IPS-18c (cell line): ENCODE data around the gene STXBP2.
"Not testable (repeated sequence)": the region's sequence is repeated elsewhere in the genome, so short reads cannot be mapped to it uniquely, and the experiment has no call there.

Experiments used
- H3K4me3 ChIP-seq: 2 replicates; pipeline ENCODE4 v1.7.0; 2013; ENCODE audit warnings: low read depth, mild to moderate bottlenecking, low read length, moderate library complexity; ENCODE audit not compliant: insufficient read depth
- H3K9me3 ChIP-seq: one replicate; pipeline ENCODE4 v1.6.1; 2013; ENCODE audit warnings: mild to moderate bottlenecking, low read length, moderate library complexity; ENCODE audit not compliant: control insufficient read depth, insufficient read depth

Gene STXBP2

GRCh38 chr19:7642295-7643030 lies 5.6 kb downstream of the STXBP2 start:
- Histone ChIP-seq H3K9me3 (no peaks in the 10 kb centered on the region), H3K4me3 (no peak overlapping the region)

DNA sequence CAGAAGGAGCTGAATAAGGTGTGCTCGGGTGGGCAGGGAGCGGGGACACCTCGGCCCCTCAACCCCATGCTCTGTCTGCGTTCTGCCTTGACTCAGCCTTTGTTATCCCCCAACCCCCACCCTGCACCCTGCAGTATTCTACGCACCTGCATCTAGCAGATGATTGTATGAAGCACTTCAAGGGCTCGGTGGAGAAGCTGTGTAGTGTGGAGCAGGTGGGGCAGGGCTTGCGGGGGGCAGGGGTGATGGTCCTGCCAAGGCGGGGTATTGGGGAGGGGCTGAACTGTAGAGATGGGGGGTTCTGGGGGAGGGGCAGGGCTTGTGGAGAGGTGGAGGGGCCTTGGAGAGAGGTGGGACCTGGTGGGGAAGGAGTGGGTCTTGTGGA lies 6.1 kb downstream of the STXBP2 start:
- H3K9me3 ChIP-seq, result no peaks in the 10 kb centered on the region
- H3K4me3 ChIP-seq, result no peak overlapping the region

- not testable (repeated sequence) for H3K4me3 ChIP-seq, H3K9me3 ChIP-seq
Observed at GRCh38 chr19:7643629-7644549, 7.0 kb downstream of the STXBP2 start.

DNA sequence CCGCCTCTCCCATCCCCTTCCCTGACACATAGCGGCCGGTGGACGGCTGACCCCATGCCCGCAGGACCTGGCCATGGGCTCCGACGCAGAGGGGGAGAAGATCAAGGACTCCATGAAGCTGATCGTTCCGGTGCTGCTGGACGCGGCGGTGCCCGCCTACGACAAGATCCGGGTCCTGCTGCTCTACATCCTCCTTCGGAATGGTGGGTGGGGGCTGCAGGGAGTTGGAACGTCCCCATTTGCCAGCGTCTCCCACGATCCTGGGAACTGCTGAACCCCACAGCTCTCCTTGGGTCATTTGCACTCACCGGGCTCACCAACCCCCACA lies 7.6 kb downstream of the STXBP2 start:
- no peaks in the 10 kb centered on the region for H3K9me3 ChIP-seq
- no peak overlapping the region for H3K4me3 ChIP-seq

DNA sequence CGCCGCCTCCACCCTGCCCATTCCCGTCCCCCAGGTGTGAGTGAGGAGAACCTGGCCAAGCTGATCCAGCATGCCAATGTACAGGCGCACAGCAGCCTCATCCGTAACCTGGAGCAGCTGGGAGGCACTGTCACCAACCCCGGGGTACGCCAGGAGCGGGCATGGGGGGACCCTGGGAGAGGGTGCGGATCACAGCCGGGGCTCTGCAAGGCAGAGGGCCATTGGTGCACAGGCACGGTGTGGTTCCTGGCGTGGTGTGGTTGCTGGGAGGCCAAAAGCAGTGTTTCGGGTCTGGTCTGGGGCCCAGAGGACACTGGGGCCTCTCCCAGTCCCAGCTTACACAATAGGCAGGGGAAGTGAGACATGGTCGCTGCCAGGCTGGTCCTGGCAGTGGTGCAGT lies 8.3 kb downstream of the STXBP2 start:
- no peaks in the 10 kb centered on the region for H3K9me3 ChIP-seq
- no peak overlapping the region for H3K4me3 ChIP-seq

DNA sequence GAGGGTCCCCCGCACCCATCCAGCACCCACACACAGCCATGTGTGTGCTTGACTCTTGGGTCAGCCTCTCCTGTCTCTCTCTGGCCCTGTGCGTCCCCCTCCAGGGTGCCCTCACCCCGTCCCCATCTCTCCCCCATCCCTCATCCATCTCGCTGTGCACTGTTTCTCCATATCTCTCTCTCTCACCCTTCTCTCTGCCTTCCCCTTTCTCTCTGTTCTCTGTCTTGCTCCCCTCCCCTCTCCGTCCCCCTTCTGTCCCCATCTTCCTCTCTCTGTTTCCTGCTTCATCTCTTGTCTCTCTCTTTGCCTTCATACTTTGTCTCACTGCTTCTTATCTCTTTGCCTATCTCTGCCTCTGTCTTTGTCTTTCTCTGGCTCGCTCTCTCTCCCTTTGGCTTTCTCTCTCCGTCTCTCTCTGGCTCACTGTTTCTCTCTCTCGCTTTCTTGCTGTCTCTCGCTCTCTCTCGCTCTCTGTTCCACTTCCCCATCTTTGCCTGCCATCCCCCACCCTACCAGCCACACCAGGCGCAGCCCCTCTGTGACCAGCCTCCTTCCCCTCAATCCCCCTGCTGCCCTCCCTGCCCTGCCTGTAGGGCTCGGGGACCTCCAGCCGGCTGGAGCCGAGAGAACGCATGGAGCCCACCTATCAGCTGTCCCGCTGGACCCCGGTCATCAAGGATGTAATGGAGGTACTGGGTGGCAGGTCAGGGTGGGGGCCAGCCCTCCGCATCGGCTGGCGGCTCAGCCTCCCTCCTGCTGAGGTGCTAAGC lies 8.9 kb downstream of the STXBP2 start:
- Histone ChIP-seq H3K9me3 (no peaks in the 10 kb centered on the region), H3K4me3 (no peak overlapping the region)

GRCh38 chr19:7646426-7646700 lies 9.5 kb downstream of the STXBP2 start:
- H3K9me3 ChIP-seq, result no peaks in the 10 kb centered on the region
- H3K4me3 ChIP-seq, result no peak overlapping the region

GRCh38 chr19:7647156-7647555 lies 10.2 kb downstream of the STXBP2 start:
- Histone ChIP-seq H3K9me3 (no peaks in the 10 kb centered on the region), H3K4me3 (no peak overlapping the region)

GRCh38 chr19:7648265-7649014 lies 11.5 kb downstream of the STXBP2 start:
- H3K4me3 ChIP-seq, result no peak overlapping the region
- peaks cover 2% of the 10 kb centered on the region for H3K9me3 ChIP-seq

DNA sequence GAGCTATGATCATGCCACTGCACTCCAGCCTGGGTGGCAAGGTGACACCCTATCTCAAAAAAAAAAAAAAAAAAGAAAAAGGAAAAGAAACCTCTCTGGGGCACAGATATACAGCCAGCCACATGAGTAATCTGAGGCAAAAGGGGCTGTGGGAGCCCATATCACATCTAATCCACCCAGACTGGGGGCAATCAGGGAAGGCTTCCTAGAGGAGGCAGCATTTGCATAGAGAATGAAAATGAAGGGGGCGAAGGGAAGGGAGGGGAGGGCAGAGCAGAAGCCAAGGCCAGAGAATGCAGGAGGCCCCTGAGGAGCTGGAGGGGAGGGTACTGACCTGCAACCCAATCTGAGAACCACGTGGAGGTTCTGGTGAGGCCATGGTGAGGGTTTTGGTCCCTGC lies 13.2 kb downstream of the STXBP2 start:
- Histone ChIP-seq H3K9me3 (peaks cover 2% of the 10 kb centered on the region), H3K4me3 (no peak overlapping the region)

GRCh38 chr19:7652061-7652641 lies 15.2 kb downstream of the STXBP2 start:
- H3K9me3 ChIP-seq, result peaks cover 2% of the 10 kb centered on the region

GRCh38 chr19:7654401-7654800 lies 17.5 kb downstream of the STXBP2 start:
- H3K4me3 ChIP-seq, result no peak overlapping the region
- H3K9me3 ChIP-seq, result peaks cover 2% of the 10 kb centered on the region

More at GRCh38 chr19:7652061-7652641, 15.2 kb downstream of the STXBP2 start:
- no peak overlapping the region for H3K4me3 ChIP-seq

DNA sequence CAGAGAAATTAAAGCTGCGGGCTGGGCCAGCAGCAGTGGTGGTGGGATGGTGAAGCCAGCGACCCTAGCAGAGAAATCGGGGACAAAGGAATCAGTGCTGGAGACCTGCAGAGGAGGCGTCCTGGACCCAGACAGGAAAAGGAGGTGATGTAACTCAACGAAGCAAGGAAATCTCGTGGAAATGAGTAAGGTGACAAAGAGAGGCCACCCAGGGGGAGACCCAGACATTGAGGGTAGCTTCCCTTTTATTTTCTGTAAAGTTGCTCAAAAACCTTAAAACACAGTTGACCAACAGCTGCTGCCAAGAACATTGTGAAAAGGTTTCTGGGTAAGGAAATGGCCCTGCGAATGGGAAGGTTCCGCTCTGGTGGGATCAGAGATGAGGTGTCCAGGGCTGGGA lies 18.7 kb downstream of the STXBP2 start:
- no peak overlapping the region for H3K4me3 ChIP-seq
- H3K9me3 ChIP-seq, result peaks cover 2% of the 10 kb centered on the region

DNA sequence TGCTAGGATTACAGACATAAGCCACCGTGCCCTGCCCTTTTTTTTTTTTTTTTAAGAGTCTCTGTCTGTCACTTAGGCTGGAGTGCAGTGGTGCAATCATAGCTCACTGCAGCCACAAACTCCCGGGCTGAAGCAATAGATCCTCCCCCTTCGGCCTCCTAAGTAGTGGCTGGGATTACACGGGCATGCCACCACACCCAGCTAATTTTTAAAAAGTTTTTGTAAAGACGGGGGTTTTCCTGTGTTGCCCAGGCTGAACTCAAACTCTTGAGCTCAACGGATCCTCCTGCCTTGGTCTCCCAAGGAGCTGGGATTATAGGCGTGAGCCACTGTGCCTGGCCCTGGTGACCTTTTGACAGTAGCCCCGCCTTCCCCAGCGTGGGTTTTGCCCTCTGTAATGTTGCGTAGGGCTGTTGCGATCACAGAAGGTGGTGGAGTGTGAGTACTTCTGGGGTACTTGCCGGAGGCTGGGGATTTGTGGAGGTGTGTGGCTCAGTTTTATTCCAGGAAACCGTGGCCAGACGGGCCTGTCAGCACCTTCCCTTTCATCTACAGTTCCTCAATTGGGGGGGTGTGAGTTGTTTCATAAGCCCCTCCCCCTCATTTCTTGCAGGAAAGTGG lies 20.3 kb downstream of the STXBP2 start:
- H3K4me3 ChIP-seq, result no peak overlapping the region
- H3K9me3 ChIP-seq, result peaks cover 2% of the 10 kb centered on the region

DNA sequence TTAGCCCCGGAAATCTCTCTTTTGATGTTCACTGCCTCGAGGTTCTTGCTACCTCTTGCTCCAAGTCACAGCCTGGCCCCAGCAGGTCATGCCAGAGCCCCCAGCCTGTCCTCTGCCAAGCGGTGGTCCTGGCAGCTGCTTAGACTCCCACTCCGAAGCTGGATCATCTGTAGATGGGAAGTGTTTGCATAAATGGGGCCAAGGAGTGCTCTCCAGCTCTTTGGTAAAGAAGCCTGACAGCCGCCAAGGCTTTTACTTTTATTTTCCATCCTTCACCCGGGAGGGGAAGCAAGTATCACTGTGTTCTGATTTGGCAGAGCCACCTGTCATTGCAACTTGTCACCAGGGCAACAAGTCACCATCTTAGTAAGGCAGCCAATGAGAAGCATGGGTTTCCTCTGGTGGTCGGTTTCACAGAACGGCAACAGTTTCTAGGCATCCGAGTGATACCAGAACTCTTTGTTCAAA lies 21.3 kb downstream of the STXBP2 start:
- H3K4me3 ChIP-seq, result no peak overlapping the region
- no peaks in the 10 kb centered on the region for H3K9me3 ChIP-seq

- Histone ChIP-seq H3K9me3 (no peaks in the 10 kb centered on the region), H3K4me3 (no peak overlapping the region)
Observed at GRCh38 chr19:7661744-7662538, 25.0 kb downstream of the STXBP2 start.
